ENCODE results near the gene TRAM2.

The TRAM2 gene

GRCh38 chr6:52537001-52537753, 39.7 kb downstream of the TRAM2 start:
- in situ Hi-C loops (cut with HindIII; ENCODE audit: low pct_unique_long_range_greater_than_20kb, low sequenced_read_pairs) = no loop called here
- no peak for DNase-seq (ENCODE audit: low read depth in 1 of 2, low spot score in 1 of 2)
- no peak for TF ChIP-seq JUND (IDR thresholded peaks at IDR 0.05; ENCODE audit: low read depth)

DNA sequence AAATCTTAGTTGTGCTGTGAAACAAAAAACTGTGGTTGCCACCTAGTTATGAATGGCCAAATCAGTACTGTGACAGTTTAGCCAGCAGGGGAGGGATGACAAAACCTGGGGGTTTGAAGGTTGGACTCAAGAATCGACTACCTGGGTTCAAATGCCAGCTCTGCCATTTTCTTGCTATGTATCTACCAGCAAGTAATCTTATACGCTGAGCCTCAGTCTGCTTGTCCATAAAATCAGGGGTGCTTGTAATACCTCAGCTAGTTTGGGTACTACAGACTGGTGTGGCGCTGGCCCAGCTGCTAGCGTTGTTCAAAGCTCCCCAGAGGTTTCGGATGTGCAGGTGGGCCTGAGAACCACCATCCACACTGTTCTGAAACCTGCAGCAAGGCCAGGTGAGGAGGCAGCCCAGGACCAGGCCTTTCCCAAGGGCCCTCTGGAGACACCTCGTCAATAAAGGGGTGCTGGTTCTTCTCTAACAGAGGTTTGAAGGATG, 40.4 kb downstream of the TRAM2 start:
- TF ChIP-seq JUND (IDR thresholded peaks at IDR 0.05; ENCODE audit: low read depth) = no peak
- no peak for DNase-seq (ENCODE audit: low read depth in 1 of 2, low spot score in 1 of 2)
- in situ Hi-C loops (cut with HindIII; ENCODE audit: low pct_unique_long_range_greater_than_20kb, low sequenced_read_pairs) = no loop called here

- TF ChIP-seq JUND (IDR thresholded peaks at IDR 0.05; ENCODE audit: low read depth) = no peak
- DNase-seq (ENCODE audit: low read depth in 1 of 2, low spot score in 1 of 2) = no peak
- in situ Hi-C loops (cut with HindIII; ENCODE audit: low pct_unique_long_range_greater_than_20kb, low sequenced_read_pairs) = no loop called here
These were observed 41.0 kb downstream of the TRAM2 start for GRCh38 chr6:52535711-52536423.

- DNase-seq (ENCODE audit: low read depth in 1 of 2, low spot score in 1 of 2) = no peak
- in situ Hi-C loops (cut with HindIII; ENCODE audit: low pct_unique_long_range_greater_than_20kb, low sequenced_read_pairs) = no loop called here
- TF ChIP-seq JUND (IDR thresholded peaks at IDR 0.05; ENCODE audit: low read depth) = no peak
These were observed 41.9 kb downstream of the TRAM2 start for GRCh38 chr6:52534966-52535390.

- TF ChIP-seq JUND (IDR thresholded peaks at IDR 0.05; ENCODE audit: low read depth) = no peak
- in situ Hi-C loops (cut with HindIII; ENCODE audit: low pct_unique_long_range_greater_than_20kb, low sequenced_read_pairs) = no loop called here
These were observed 42.5 kb downstream of the TRAM2 start for GRCh38 chr6:52534363-52534762.

DNA sequence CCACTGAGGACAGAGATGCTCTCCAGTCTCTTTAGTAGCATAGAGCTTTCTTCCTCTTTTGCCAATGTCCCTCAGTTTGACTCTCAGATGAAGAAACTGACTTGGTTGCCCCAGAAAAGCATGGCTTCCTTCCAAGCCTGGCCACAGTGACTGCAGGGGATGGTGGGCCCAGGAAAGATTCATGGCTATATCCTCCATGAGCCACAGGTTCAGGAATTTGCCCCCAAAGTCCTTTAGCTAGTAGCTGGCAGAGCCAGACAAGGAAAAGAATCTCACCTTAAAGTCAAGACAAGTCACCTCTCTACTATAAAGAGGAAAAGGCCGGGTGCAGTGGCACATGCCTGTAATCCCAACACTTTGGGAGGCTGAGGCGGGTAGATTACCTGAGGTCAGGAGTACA, 43.4 kb downstream of the TRAM2 start:
- TF ChIP-seq JUND (IDR thresholded peaks at IDR 0.05; ENCODE audit: low read depth) = no peak
- in situ Hi-C loops (cut with HindIII; ENCODE audit: low pct_unique_long_range_greater_than_20kb, low sequenced_read_pairs) = no loop called here
- no peak for DNase-seq (ENCODE audit: low read depth in 1 of 2, low spot score in 1 of 2)

More at GRCh38 chr6:52534363-52534762, 42.5 kb downstream of the TRAM2 start:
- no peak for DNase-seq (ENCODE audit: low read depth in 1 of 2, low spot score in 1 of 2)

- DNase-seq (ENCODE audit: low read depth in 1 of 2, low spot score in 1 of 2) = no peak
- no peak for TF ChIP-seq JUND (IDR thresholded peaks at IDR 0.05; ENCODE audit: low read depth)
- in situ Hi-C loops (cut with HindIII; ENCODE audit: low pct_unique_long_range_greater_than_20kb, low sequenced_read_pairs) = no loop called here
These were observed 44.4 kb downstream of the TRAM2 start for GRCh38 chr6:52532457-52532856.

GRCh38 chr6:52531834-52532233, 45.0 kb downstream of the TRAM2 start:
- no peak for DNase-seq (ENCODE audit: low read depth in 1 of 2, low spot score in 1 of 2)

GRCh38 chr6:52531396-52531795, 45.5 kb downstream of the TRAM2 start:
- no peak for TF ChIP-seq JUND (IDR thresholded peaks at IDR 0.05; ENCODE audit: low read depth)
- no peak for DNase-seq (ENCODE audit: low read depth in 1 of 2, low spot score in 1 of 2)
- in situ Hi-C loops (cut with HindIII; ENCODE audit: low pct_unique_long_range_greater_than_20kb, low sequenced_read_pairs) = no loop called here

More at GRCh38 chr6:52531834-52532233, 45.0 kb downstream of the TRAM2 start:
- TF ChIP-seq JUND (IDR thresholded peaks at IDR 0.05; ENCODE audit: low read depth) = no peak
- in situ Hi-C loops (cut with HindIII; ENCODE audit: low pct_unique_long_range_greater_than_20kb, low sequenced_read_pairs) = no loop called here

DNA sequence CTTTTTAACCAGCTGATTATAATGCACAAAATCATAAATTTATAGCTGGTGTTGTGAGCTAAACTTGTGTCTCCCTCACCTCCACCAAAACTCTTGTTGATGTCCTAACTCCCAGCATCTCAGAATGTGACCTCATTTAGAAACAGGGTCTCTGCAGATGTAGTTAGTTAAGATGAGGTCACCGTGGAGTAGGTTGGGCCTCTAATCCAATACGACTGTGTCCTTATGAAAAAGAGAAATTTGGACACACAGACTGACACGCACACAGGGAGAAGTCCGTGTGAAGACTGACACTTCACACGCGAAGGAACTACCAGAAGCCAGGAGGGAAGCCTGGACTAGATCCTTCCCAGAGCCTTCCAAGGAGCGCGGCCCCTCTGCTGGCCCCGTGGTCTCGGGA, 46.5 kb downstream of the TRAM2 start:
- in situ Hi-C loops (cut with HindIII; ENCODE audit: low pct_unique_long_range_greater_than_20kb, low sequenced_read_pairs) = no loop called here

GRCh38 chr6:52529311-52529710, 47.5 kb downstream of the TRAM2 start:
- no peak for DNase-seq (ENCODE audit: low read depth in 1 of 2, low spot score in 1 of 2)
- TF ChIP-seq JUND (IDR thresholded peaks at IDR 0.05; ENCODE audit: low read depth) = no peak
- in situ Hi-C loops (cut with HindIII; ENCODE audit: low pct_unique_long_range_greater_than_20kb, low sequenced_read_pairs) = no loop called here

More for the DNA sequence above, 46.5 kb downstream of the TRAM2 start:
- no peak for DNase-seq (ENCODE audit: low read depth in 1 of 2, low spot score in 1 of 2)
- no peak for TF ChIP-seq JUND (IDR thresholded peaks at IDR 0.05; ENCODE audit: low read depth)

DNA sequence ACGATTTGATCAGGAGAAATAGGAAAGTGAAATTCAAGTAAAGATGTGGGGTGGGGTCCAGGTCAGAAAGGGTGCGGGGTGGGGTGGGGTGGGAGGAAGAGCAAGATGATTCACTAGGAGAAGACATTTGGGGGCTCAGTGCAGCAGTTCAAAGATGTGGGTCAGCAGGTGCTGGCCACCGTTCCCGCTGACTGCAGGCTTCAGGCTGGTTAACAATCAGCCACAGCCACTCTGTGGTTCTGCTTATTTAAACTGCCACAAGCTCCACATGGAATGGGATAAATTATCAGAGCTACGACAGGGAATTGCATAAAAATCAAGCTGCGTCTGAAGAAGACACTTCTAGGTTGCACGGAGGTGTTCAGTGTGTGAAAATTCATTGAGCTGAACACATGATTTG, 49.4 kb downstream of the TRAM2 start:
- in situ Hi-C loops (cut with HindIII; ENCODE audit: low pct_unique_long_range_greater_than_20kb, low sequenced_read_pairs) = no loop called here
- TF ChIP-seq JUND (IDR thresholded peaks at IDR 0.05; ENCODE audit: low read depth) = no peak

DNA sequence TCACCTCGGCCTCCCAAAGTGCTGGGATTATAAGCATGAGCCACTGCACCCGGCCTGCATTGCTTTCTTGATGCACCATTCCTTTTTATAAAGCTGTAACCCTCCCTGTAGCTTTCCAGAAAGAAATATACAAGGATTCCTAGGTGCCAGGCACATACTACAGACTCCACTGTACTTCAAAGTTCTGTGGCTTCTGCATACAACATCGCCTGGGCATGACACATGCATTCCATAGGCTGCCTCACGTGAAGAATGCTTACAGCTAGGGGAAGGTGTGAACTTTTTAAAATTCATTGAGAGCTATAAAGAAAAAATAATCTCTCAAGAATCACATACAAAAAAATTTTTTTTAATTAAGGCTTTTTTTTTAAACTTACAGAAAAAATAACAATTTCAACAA, 50.2 kb downstream of the TRAM2 start:
- no peak for DNase-seq (ENCODE audit: low read depth in 1 of 2, low spot score in 1 of 2)
- no peak for TF ChIP-seq JUND (IDR thresholded peaks at IDR 0.05; ENCODE audit: low read depth)
- in situ Hi-C loops (cut with HindIII; ENCODE audit: low pct_unique_long_range_greater_than_20kb, low sequenced_read_pairs) = no loop called here

More for the DNA sequence above, 49.4 kb downstream of the TRAM2 start:
- no peak for DNase-seq (ENCODE audit: low read depth in 1 of 2, low spot score in 1 of 2)

Measured in T47D (cell line).